ENCODE data around the gene KRT31.
"Not testable (repeated sequence)": the region's sequence is repeated elsewhere in the genome, so short reads cannot be mapped to it uniquely, and the experiment has no call there.

KRT31 gene

GRCh38 chr17:41380091-41380490 lies 17.3 kb downstream of the KRT31 start:
- not testable (repeated sequence) for H3K4me3 ChIP-seq (ENCODE audit: low read depth in 1 of 2, low read length in 2 of 2); DNase-seq; H3K27ac ChIP-seq (ENCODE audit: low read length); H3K9ac ChIP-seq (ENCODE audit: low read depth, low read length); H3K79me2 ChIP-seq (ENCODE audit: insufficient read depth, low read length); H3K4me1 ChIP-seq (ENCODE audit: insufficient read depth, low read length); H4K20me1 ChIP-seq (ENCODE audit: insufficient read depth, low read length); H2AFZ ChIP-seq (ENCODE audit: low read depth, low read length); H3K27me3 ChIP-seq (ENCODE audit: insufficient read depth, low read length, poor library complexity); H3K36me3 ChIP-seq (ENCODE audit: insufficient read depth, low read length); ATAC-seq (ENCODE audit: insufficient read depth, low read depth); H3K4me2 ChIP-seq (ENCODE audit: insufficient read depth, low read length); H3K9me3 ChIP-seq (ENCODE audit: insufficient read depth, low read length, severe bottlenecking)

DNA sequence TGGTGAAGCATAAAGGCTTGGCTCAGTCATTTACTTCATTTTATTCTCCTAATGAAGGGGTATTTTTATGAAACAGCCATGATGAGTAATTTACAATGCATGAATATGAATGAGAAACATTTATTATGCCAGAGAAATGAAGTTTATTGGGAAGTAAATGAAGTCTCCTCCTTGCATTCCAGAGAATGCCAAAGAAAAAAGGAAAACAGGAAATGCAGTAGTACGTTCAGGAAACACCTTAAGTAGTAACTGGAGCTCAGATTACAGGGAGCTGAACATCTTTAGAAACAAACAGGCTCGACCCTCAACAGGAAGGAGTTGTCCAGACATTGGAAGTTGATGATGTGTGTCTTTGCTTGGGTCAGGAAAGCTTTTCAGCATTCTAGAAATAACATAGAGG lies 19.9 kb downstream of the KRT31 start:
- Histone ChIP-seq H3K4me1 (ENCODE audit: insufficient read depth, low read length) (no peaks in the 10 kb centered on the region), H4K20me1 (ENCODE audit: insufficient read depth, low read length) (no peaks in the 10 kb centered on the region), H3K9ac (ENCODE audit: low read depth, low read length) (no peak overlapping the region), H3K27me3 (ENCODE audit: insufficient read depth, low read length, poor library complexity) (peaks cover 15% of the 10 kb centered on the region), H3K9me3 (ENCODE audit: insufficient read depth, low read length, severe bottlenecking) (no peaks in the 10 kb centered on the region), H3K79me2 (ENCODE audit: insufficient read depth, low read length) (no peaks in the 10 kb centered on the region), H3K27ac (ENCODE audit: low read length) (no peak overlapping the region), H3K4me3 (ENCODE audit: low read depth in 1 of 2, low read length in 2 of 2) (no peak overlapping the region), H3K36me3 (ENCODE audit: insufficient read depth, low read length) (no peaks in the 10 kb centered on the region), H2AFZ (ENCODE audit: low read depth, low read length) (no peak overlapping the region), H3K4me2 (ENCODE audit: insufficient read depth, low read length) (no peak overlapping the region)
- no peak for TF ChIP-seq EZH2 (IDR thresholded peaks at IDR 0.05; ENCODE audit: borderline replicate concordance, low read depth, low read length, severe bottlenecking)
- TF ChIP-seq, protein P1, sequence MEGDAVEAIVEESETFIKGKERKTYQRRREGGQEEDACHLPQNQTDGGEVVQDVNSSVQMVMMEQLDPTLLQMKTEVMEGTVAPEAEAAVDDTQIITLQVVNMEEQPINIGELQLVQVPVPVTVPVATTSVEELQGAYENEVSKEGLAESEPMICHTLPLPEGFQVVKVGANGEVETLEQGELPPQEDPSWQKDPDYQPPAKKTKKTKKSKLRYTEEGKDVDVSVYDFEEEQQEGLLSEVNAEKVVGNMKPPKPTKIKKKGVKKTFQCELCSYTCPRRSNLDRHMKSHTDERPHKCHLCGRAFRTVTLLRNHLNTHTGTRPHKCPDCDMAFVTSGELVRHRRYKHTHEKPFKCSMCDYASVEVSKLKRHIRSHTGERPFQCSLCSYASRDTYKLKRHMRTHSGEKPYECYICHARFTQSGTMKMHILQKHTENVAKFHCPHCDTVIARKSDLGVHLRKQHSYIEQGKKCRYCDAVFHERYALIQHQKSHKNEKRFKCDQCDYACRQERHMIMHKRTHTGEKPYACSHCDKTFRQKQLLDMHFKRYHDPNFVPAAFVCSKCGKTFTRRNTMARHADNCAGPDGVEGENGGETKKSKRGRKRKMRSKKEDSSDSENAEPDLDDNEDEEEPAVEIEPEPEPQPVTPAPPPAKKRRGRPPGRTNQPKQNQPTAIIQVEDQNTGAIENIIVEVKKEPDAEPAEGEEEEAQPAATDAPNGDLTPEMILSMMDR (IDR thresholded peaks at IDR 0.05; ENCODE audit: borderline replicate concordance, extremely low read depth, low read length, poor library complexity, severe bottlenecking) = no peak
- DNase-seq = no peak
- ATAC-seq (ENCODE audit: insufficient read depth, low read depth) = no peak

DNA sequence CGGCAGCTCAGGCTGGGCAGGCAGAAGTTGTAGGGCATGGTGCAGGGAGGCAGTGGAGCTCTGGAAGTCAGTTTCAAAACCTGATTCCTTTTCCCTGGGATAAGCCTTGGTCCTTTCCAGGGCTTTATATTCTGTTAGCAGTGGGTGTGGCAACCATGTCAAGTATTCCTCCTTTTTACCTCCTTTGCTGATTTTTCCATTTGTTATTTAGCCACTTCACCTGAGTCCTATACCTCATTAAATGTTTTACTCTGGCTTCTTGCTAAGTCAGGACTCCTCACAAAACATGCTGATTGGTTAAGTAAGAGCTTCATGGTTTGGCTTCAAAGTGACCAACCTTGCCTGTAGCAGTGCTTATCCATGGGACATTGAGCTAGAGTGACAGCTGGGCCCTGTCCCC lies 27.7 kb downstream of the KRT31 start, which contains the start of gene KRT33B:
Gene KRT33B (minus strand): TSS at position 101 of the 400 bp plus-strand sequence. CDS start 63 bp downstream, at position 38.
- DNase-seq (no peak), ATAC-seq (ENCODE audit: insufficient read depth, low read depth) (no peak)
- H3K4me2 ChIP-seq (ENCODE audit: insufficient read depth, low read length) = no peak within 1 kb of the TSS
- H3K9ac ChIP-seq (ENCODE audit: low read depth, low read length) = no peak within 1 kb of the TSS
- no peaks in the 10 kb centered on the region for H4K20me1 ChIP-seq (ENCODE audit: insufficient read depth, low read length)
- TF ChIP-seq EZH2 (IDR thresholded peaks at IDR 0.05; ENCODE audit: borderline replicate concordance, low read depth, low read length, severe bottlenecking) = no peak
- TF ChIP-seq, protein P1 (IDR thresholded peaks at IDR 0.05; ENCODE audit: borderline replicate concordance, extremely low read depth, low read length, poor library complexity, severe bottlenecking) = no peak
- no peak within 1 kb of the TSS for H3K4me3 ChIP-seq (ENCODE audit: low read depth in 1 of 2, low read length in 2 of 2)
- H3K4me1 ChIP-seq (ENCODE audit: insufficient read depth, low read length) = no peaks in the 10 kb centered on the region
- H3K27ac ChIP-seq (ENCODE audit: low read length) = no peak within 1 kb of the TSS
- H3K36me3 ChIP-seq (ENCODE audit: insufficient read depth, low read length) = no peaks in the 10 kb centered on the region
- no peaks in the 10 kb centered on the region for H3K79me2 ChIP-seq (ENCODE audit: insufficient read depth, low read length)
- H3K9me3 ChIP-seq (ENCODE audit: insufficient read depth, low read length, severe bottlenecking) = no peaks in the 10 kb centered on the region
- H2AFZ ChIP-seq (ENCODE audit: low read depth, low read length) = no peak within 1 kb of the TSS
- peaks cover 13% of the 10 kb centered on the region for H3K27me3 ChIP-seq (ENCODE audit: insufficient read depth, low read length, poor library complexity)

GRCh38 chr17:41369023-41369422 lies 28.4 kb downstream of the KRT31 start:
- TF ChIP-seq, protein P1 (IDR thresholded peaks at IDR 0.05; ENCODE audit: borderline replicate concordance, extremely low read depth, low read length, poor library complexity, severe bottlenecking) = no peak
- TF ChIP-seq EZH2 (IDR thresholded peaks at IDR 0.05; ENCODE audit: borderline replicate concordance, low read depth, low read length, severe bottlenecking) = no peak

More at GRCh38 chr17:41369023-41369422, 28.4 kb downstream of the KRT31 start:
- Histone ChIP-seq H3K36me3 (ENCODE audit: insufficient read depth, low read length) (no peaks in the 10 kb centered on the region), H4K20me1 (ENCODE audit: insufficient read depth, low read length) (no peaks in the 10 kb centered on the region), H3K4me1 (ENCODE audit: insufficient read depth, low read length) (no peaks in the 10 kb centered on the region), H2AFZ (ENCODE audit: low read depth, low read length) (no peak overlapping the region), H3K79me2 (ENCODE audit: insufficient read depth, low read length) (no peaks in the 10 kb centered on the region), H3K9ac (ENCODE audit: low read depth, low read length) (no peak overlapping the region), H3K27me3 (ENCODE audit: insufficient read depth, low read length, poor library complexity) (peaks cover 10% of the 10 kb centered on the region), H3K27ac (ENCODE audit: low read length) (no peak overlapping the region), H3K4me3 (ENCODE audit: low read depth in 1 of 2, low read length in 2 of 2) (no peak overlapping the region), H3K9me3 (ENCODE audit: insufficient read depth, low read length, severe bottlenecking) (no peaks in the 10 kb centered on the region), H3K4me2 (ENCODE audit: insufficient read depth, low read length) (no peak overlapping the region)
- DNase-seq (no peak), ATAC-seq (ENCODE audit: insufficient read depth, low read depth) (no peak)
